NCI-H1930 (cell line): ENCODE measurements around the gene MT3.

Experiments
- DNase-seq, 2 experiments: peaks; one replicate each; lab custom pipeline; 2025; lab: John Stamatoyannopoulos, UW

Gene MT3

DNA sequence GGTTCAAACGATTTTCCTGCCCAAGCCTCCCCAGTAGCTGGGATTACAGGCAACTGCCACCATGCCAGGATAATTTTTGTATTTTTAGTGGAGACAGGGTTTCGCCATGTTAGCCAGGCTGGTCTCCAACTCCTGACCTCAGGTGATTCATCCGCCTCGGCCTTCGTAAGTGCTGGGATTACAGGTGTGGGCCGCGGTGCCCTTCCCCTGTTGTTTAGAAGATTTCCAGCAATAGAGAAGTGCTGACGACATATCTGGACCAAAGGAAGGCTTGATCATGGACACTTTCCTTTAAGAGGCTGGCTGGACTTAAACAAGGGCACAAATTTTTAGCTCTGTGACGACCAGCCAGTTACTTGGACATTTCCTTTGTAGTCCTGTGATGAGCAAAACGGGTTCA, 41.9 kb downstream of the MT3 start:
- DNase-seq = no peak

DNA sequence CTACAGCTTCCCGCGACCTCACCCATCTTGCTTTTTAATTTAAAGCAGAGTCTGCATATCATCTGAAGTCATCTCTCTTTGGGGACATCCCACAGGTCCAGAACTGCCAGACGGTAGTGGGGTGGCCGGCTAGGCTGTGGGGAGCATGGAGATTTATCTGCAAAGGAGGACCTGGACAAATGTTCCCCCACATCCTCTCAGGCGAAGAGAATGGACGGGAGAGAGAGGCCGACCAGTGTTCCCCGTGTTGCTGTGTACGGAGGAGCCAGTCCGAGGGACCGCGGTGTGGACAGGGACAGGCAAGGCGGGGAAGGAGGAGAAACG, 42.5 kb downstream of the MT3 start:
- no peak for DNase-seq

DNA sequence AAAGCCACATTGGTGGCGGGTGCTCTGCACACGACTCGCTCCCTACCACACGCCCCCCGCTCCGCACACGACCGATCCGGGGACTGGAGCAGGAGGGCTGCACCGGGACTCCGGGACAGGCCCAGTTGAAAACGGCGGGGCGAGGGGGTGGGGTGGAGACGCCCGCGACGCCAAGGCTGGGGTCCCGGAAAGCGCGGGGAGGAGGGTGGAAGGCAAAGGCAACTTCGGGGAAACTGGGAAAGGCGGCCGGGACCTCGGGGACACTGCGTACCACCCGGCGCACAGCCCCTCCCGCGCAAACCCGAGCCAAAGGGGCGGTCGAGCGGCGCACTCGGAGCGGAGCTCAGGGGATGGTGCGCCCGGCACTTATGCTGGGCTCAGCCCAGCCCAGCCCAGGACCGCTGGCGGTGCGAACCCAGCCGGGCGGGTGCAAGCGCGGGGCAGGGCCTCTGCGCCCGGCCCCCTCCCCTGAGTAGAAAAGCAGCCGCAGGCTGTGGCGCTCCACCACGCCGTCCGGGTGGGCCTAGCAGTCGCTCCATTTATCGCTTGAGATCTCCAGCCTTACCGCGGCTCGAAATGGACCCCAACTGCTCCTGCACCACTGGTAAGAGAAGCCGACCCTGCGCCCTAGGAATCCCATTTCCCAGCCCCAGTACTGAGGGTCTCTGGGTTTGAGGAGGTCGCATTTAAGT, 43.0 kb downstream of the MT3 start, which contains the start of gene MT1M:
TSS of gene MT1M (plus strand) at position 504 of the 692 bp plus-strand sequence. CDS start at position 577, 73 bp downstream.
- no peak for DNase-seq

DNA sequence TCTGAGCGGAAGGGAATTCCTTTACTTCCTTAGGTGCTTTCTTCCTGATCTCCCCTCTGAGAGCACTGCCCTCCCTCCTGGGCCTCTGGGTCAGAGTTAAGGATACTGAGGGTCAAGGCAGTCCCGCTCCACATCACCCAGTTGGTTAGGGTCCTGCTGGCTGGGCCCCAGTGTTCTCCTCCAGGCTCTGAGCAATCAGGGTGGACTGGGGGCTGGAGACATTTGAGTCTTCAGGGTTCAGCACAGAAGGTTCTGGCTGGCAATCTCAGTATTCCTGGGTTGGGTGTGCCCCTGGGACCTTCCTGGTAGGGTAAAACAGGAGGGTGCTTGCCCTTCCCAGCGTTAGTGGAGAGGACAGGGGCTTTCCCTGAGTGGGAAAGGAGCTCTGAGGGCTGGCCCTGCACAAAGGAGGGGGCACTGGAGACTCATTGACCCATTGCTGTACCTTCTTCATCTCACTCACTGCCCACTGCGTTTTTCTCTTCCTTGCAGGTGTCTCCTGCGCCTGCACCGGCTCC, 43.6 kb downstream of the MT3 start:
- DNase-seq = no peak

DNA sequence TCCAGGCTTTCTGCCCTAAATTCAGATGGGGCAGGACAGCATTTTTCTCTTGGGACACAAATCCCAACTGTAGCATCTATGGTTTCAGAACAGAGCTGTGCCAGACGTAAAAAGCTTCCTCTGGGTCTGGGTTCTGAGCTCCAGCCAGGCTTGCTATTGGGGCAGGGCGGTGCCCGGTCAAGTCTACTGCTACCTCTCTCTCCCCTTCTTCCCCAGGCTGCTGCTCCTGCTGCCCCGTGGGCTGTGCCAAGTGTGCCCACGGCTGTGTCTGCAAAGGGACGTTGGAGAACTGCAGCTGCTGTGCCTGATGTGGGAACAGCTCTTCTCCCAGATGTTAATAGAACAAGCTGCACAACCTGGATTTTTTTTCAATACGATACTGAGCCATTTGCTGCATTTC, 44.2 kb downstream of the MT3 start:
- DNase-seq = no peak

DNA sequence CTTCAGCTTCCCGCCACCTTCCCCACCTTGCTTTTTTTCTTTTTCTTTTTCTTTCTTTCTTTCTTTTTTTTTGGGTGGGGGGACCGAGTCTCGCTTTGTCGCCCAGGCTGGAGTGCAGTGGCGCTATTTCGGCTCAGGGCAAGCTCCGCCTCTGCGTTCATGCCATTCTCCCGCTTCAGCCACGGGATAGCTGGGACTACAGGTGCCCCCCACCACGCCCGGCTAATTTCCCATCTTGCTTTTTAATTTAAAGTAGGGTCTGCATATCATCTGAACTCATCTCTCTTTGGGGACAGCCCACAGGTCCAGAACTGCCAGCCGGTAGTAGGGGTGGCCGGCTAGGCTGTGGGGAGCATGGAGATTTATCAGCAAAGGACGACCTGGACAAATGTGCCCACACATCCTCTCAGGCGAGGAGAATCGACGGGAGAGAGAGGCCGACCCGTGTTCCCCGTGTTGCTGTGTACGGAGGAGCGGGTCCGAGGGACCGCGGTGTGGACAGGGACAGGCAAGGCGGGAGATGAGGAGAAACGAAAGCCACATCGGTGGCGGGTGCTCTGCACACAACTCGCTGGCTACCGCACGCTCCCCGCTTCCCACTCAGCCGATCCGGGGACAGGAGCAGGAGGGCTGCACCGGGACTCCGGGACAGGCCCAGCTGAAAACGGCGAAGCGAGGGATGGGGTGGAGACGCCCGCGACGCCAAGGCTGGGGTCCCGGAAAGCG, 45.5 kb downstream of the MT3 start:
- DNase-seq = no peak

DNA sequence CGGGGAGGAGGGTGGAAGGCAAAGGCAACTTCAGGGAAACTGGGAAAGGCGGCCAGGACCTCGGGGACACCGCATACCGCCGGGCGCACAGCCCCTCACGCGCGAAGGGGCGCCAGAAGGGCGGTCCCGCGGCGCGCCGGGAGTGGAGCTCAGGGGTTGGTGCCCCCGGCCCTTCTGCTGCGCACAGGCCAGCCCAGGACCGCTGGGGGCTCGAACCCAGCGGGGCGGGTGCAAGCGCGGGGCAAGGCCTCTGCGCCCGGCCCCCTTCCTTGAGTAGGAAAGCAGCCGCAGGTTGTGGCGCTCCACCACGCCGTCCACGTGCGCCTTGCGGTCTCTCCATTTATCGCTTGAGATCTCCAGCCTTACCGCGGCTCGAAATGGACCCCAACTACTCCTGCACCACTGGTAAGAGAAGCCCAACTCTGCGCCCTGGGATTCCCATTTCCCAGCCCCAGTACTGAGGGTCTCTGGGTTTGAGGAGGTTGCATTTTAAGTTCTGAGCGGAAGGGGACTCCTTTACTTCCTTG, 46.2 kb downstream of the MT3 start:
- DNase-seq = no peak

DNA sequence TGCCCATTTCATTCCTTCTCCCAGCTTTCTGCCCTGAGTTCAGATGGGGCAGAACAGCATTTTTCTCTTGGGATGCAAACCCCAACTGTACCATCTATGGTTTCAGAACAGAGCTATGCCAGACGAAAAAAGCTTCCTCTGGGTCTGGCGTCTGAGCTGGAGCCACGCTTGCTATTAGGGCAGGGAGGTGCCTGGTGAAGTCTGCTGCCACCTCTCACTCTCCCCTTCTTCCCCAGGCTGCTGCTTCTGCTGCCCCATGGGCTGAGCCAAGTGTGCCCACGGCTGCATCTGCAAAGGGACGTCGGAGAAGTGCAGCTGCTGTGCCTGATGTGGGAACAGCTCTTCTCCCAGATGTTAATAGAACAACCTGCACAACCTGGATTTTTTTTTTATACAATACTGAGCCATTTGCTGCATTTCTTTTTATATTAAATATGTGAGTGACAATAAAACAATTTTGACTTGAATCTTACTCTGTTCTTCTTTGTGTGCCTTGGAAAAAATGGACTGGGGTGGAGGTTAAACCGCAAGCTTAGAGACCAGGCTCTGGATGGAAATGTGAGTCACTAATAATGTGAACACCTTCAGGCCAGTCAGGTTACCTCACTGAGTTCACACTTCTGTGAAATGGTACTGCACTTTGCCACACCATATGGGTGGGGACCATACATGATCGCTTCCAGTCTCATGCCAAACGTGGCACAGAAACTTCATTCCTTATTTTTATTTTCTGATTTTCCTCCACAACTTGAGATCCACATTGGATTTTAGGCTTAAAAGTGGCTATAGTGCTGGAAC, 47.5 kb downstream of the MT3 start:
- no peak for DNase-seq

DNA sequence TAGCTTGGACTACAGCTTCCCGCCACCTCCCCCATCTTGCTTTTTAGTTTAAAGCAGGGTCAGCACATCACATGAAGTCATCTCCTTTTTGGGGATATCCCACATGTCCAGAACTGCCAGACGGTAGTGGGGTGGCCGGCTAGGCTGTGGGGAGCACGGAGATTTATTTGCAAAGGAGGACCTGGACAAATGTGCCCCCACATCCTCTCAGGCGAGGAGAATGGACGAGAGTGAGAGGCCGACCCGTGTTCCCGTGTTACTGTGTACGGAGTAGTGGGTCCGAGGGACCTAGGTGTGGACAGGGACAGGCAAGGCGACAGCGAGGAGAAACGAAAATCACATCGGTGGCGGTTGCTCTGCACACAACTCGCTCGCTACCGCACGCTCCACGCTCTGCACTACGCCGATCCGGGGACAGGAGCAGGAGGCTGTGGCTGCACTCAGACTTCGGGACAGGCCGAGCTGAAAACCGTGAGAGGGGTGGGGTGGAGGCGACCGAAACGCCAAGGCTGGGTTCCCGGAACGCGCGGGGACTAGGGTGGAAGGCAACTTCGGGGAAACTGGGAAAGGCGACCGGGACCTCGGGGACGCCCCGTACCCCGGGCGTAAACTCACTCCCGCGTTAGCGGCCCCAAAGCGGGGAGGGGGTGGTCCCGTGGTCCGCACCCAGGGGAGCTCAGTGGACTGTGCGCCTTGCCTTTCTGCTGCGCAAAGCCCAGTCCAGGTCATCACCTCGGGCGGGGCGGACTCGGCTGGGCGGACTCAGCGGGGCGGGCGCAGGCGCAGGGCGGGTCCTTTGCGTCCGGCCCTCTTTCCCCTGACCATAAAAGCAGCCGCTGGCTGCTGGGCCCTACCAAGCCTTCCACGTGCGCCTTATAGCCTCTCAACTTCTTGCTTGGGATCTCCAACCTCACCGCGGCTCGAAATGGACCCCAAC, 48.8 kb downstream of the MT3 start, which contains the start of gene MT1A:
TSS of gene MT1A (plus strand) at position 853 of the 937 bp plus-strand sequence. CDS start at position 926, 73 bp downstream.
- peak in 1 of 2 experiments; percentile 7 for DNase-seq

DNA sequence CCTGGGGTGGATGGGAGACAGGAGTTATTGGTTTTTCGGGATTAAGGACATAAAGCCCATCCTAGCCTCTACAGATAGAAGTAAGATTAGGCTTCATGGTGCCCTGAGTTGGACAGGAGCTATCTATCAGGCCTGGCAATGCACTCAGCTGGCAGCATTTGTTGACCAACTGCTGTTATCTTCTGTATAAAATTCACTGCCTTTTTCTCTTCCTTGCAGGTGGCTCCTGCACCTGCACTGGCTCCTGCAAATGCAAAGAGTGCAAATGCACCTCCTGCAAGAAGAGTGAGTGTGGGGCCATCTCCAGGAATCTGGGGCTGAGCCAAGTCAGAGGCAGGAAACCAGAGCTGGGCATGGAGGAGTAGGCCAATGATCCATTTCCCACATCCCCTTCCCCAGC, 49.7 kb downstream of the MT3 start:
- DNase-seq = no peak

DNA sequence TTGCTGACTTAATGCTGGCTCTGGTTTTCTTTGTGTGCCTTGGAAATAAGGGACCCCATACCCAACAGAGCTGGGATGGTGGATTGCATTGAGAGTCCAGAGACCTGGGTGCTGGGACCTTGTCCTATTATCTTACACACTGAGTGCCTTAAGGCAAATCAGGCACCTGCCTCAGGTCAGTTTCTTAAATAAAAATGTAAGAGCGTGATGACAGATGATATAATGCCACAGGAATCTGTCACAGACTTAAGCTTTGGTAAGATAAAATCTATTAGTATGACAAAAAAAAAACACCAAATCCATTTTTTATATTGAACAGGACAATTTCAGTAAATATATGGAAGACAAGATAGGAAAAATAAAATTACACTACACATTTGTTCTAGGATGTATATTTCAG, 50.7 kb downstream of the MT3 start:
- DNase-seq = no peak
